Thyroid gland (tissue), 4 donors: ENCODE data around the gene ARHGAP10. TPM values are rescaled to one million over a fixed set of nuclear protein-coding genes. Genes with fewer than 3 reads are reported as not detected.

Experiments used
- DNase-seq, 2 donors: peaks; one replicate each; pipeline ENCODE4 v3.0.0-alpha.2; 2019
- H3K27ac ChIP-seq, 3 donors: fragments of 200-600 bp; sonication (generic); 1 replicate in 2 of 3; 2 replicates in 1 of 3; pipeline ENCODE4 v1.5.1; 2016 to 2019; ENCODE audit warnings: mild to moderate bottlenecking in 1 of 3, moderate library complexity in 1 of 3
- H3K27me3 ChIP-seq: fragments of 200-600 bp; sonication (generic); one replicate; pipeline ENCODE4 v1.5.1; 2019
- H3K36me3 ChIP-seq, 2 donors: fragments of 200-600 bp; sonication (generic); one replicate each; pipeline ENCODE4 v1.5.1; 2016 to 2019
- H3K4me1 ChIP-seq, 2 donors: fragments of 200-600 bp; sonication (generic); one replicate each; pipeline ENCODE4 v1.5.1; 2017 to 2019
- H3K4me3 ChIP-seq, 3 donors: fragments of 200-600 bp; sonication (generic); replicated peaks in 1 of 3; 1 replicate in 2 of 3; 2 replicates in 1 of 3; pipeline ENCODE4 v1.5.1; 2016; ENCODE audit warnings: mild to moderate bottlenecking in 1 of 3
- H3K9me3 ChIP-seq: fragments of 200-600 bp; sonication (generic); one replicate; pipeline ENCODE4 v1.5.1; 2017
- POLR2A ChIP-seq, 2 donors: fragments of 450-650 bp; IDR thresholded peaks; one replicate each; pipeline ENCODE4 v1.6.1; 2017; ENCODE audit warnings: antibody characterized with exemption in 2 of 2, mild to moderate bottlenecking in 2 of 2, moderate library complexity in 1 of 2
- WGBS, 2 donors: methylation state at CpG; one replicate each; pipeline ENCODE4 v1.1.5; 2017; 5-methylcytosine and 5-hydroxymethylcytosine counted together
- intact Hi-C: fragments of 100-400 bp; cut with DNase I; formaldehyde crosslinking; loops from one replicate; pipeline ENCODE4 v1.15.1; 2023
- total RNA-seq, 4 donors: library from RNA; depleted of rRNA; stranded (reverse); fragments of >200 nt; gene quantifications; one replicate each; pipeline ENCODE4 v1.2.3, GENCODE V29; 2016
- TF ChIP-seq, protein P1 (sequence below), 6 experiments: fragments of 200-600 bp in 3 of 6; fragments of 450-650 bp in 3 of 6; sonication (generic) in 3 of 6; IDR thresholded peaks; one replicate each; pipeline ENCODE4 v1.5.1; 2016 to 2019; ENCODE audit warnings: antibody characterized with exemption in 6 of 6, mild to moderate bottlenecking in 2 of 6, inconsistent platforms in 1 of 6, moderate library complexity in 1 of 6

The ARHGAP10 gene
- total RNA-seq, 4 donors from 2014 or later: 39.5 to 78.4 (median 42.0) TPM

DNA sequence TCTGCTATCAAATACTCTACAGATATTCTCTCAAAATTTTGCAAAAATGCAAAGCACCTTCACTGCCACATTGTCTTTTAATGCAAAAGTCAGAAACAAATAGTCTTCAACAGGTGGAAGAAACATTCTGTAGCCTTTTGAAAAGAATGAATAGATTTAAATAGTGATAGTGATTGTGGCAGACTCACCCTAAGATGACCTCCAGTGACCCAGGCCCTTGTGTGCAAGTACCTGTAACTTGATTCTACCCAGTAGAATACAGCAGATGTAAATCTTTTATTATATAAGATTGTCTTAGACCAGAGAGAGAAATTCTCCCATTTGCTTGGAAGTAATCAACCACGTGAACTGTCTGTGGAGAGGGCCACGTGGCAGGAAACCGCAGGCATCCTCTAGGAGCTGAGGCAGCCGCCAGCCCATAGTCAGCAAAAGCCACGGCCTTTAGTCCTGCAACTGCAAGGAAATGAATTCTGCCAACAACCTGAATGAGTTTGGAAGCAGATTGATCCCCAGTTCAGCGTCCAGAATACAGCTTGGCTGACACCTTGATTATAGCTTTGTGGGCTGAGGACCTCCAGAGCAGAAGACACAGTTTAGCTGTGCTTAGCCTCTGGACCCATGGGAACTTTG lies 272.5 kb downstream of the ARHGAP10 start:
- WGBS, 2 donors: 64 to 66% methylated on average over 6 of the region's 6 CpGs
- Histone ChIP-seq H3K4me3 (no peak overlapping the region), H3K27me3 (no peaks in the 10 kb centered on the region), H3K27ac (no peak overlapping the region), H3K9me3 (no peaks in the 10 kb centered on the region), H3K4me1 (peaks cover 0 to 9% of the 10 kb centered on the region in 2 donors), H3K36me3 (no peaks in the 10 kb centered on the region)
- intact Hi-C loops: no loop called here
- no peak for DNase-seq
- no peak for TF ChIP-seq POLR2A (IDR thresholded peaks at IDR 0.05)
- TF ChIP-seq, protein P1, sequence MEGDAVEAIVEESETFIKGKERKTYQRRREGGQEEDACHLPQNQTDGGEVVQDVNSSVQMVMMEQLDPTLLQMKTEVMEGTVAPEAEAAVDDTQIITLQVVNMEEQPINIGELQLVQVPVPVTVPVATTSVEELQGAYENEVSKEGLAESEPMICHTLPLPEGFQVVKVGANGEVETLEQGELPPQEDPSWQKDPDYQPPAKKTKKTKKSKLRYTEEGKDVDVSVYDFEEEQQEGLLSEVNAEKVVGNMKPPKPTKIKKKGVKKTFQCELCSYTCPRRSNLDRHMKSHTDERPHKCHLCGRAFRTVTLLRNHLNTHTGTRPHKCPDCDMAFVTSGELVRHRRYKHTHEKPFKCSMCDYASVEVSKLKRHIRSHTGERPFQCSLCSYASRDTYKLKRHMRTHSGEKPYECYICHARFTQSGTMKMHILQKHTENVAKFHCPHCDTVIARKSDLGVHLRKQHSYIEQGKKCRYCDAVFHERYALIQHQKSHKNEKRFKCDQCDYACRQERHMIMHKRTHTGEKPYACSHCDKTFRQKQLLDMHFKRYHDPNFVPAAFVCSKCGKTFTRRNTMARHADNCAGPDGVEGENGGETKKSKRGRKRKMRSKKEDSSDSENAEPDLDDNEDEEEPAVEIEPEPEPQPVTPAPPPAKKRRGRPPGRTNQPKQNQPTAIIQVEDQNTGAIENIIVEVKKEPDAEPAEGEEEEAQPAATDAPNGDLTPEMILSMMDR (IDR thresholded peaks at IDR 0.05): no peak

DNA sequence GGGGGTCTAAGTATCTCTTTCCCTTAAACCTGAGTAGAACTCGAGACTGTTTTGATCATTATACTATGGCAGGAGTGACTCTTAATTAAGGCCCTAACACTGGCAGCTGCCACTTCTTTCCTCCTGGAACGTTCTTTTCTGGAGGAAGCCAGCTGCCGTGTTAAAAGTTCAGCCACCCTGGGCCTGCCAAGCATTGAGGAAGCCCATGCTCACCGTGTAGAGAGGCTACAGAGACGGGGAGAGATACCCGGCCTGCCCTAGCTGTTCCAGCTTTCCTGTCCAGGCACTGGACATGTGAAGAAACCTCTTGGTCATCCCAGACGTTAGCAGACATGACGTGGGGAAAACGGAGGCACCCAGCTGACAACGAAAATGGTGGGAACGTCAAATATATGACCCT lies 274.1 kb downstream of the ARHGAP10 start:
- no peak for DNase-seq
- Histone ChIP-seq H3K4me3 (no peak overlapping the region), H3K9me3 (no peaks in the 10 kb centered on the region), H3K27ac (no peak overlapping the region), H3K36me3 (no peaks in the 10 kb centered on the region), H3K27me3 (no peaks in the 10 kb centered on the region), H3K4me1 (peaks cover 0 to 9% of the 10 kb centered on the region in 2 donors)
- no peak for TF ChIP-seq POLR2A (IDR thresholded peaks at IDR 0.05)
- TF ChIP-seq, protein P1 (IDR thresholded peaks at IDR 0.05): no peak
- WGBS, 2 donors: 91 to 92% methylated on average over 11 of the region's 11 CpGs
- intact Hi-C loops: no loop called here

DNA sequence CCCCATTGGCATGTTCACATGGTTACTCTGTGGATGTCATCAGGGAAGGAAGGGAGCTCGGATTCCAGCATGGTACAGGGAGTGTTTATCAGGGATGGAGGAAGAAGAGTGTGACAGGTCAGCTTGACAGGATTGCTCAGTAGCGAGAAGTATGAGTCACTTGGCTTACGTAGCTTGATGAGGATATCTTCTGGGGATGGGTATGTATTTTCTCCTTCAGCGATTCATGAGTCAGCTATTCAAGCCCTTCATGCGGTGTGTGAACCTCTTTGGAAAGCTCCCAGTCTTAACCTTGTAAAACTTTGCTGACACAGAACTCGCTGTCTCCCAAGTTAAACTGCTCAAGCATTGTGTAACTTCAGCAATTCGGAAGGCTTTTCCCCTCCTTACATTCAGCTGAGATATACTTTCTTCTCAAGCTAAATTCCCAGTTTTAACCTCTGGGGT lies 275.4 kb downstream of the ARHGAP10 start:
- Histone ChIP-seq H3K27ac (no peak overlapping the region), H3K4me1 (peaks cover 0 to 9% of the 10 kb centered on the region in 2 donors), H3K27me3 (no peaks in the 10 kb centered on the region), H3K4me3 (no peak overlapping the region), H3K9me3 (no peaks in the 10 kb centered on the region), H3K36me3 (no peaks in the 10 kb centered on the region)
- intact Hi-C loops: no loop called here
- no peak for DNase-seq
- no peak for TF ChIP-seq POLR2A (IDR thresholded peaks at IDR 0.05)
- TF ChIP-seq, protein P1 (IDR thresholded peaks at IDR 0.05): no peak
- WGBS, 2 donors: 78 to 80% methylated on average over 7 of the region's 7 CpGs

DNA sequence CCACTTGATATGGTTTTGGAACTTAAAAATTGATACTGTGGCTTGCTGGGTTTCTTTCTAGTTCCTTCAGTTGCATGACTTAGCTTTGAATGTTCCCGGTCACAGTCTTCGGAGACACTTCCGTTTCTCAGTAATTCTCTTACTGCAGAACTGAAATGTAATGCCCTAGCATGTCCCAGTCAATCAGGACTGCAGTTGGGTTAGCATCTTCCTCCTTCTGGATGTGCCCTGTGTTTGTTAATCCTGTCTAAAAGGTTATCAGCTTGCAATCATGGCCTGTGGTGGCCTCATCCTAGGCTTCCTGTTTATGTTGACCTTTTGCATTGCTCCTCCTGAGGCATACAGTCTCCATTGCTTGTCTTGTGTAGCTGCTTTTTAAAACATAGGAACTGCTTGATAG lies 275.9 kb downstream of the ARHGAP10 start:
- WGBS, 2 donors: 89 to 96% methylated on average over 3 of the region's 3 CpGs
- TF ChIP-seq POLR2A (IDR thresholded peaks at IDR 0.05): no peak
- TF ChIP-seq, protein P1 (IDR thresholded peaks at IDR 0.05): no peak
- Histone ChIP-seq H3K9me3 (no peaks in the 10 kb centered on the region), H3K4me3 (no peak overlapping the region), H3K27me3 (no peaks in the 10 kb centered on the region), H3K36me3 (no peaks in the 10 kb centered on the region), H3K27ac (no peak overlapping the region), H3K4me1 (peaks cover 0 to 9% of the 10 kb centered on the region in 2 donors)
- no peak for DNase-seq
- intact Hi-C loops: no loop called here

DNA sequence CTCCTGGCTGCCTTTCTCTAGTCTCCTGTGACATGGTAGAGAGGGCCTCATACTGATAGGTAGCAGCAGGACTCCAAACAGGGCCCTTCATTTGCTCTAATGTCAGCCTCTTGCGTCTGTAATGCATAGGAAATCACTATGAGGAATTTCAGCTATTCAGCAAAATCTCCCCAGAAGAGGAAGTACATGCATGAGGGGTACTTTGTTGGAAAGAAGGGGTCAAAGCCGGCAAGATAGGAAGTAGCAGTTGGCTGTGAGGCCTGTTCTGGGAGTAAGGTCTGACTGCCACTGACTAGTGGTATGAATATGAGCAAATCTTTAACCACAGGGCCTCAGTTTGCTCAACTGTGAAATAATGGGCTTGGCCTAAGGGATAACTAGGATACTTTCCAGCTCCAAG lies 283.2 kb downstream of the ARHGAP10 start:
- intact Hi-C loops: no loop called here
- Histone ChIP-seq H3K4me1 (peaks cover 20 to 22% of the 10 kb centered on the region in 2 donors), H3K4me3 (no peak overlapping the region), H3K27me3 (no peaks in the 10 kb centered on the region), H3K9me3 (no peaks in the 10 kb centered on the region), H3K36me3 (no peaks in the 10 kb centered on the region), H3K27ac (no peak overlapping the region)
- WGBS, 2 donors: 59 to 71% methylated on average over 2 of the region's 2 CpGs
- no peak for DNase-seq
- TF ChIP-seq, protein P1 (IDR thresholded peaks at IDR 0.05): no peak
- no peak for TF ChIP-seq POLR2A (IDR thresholded peaks at IDR 0.05)
